Measurements from ENCODE around the gene PRM2.
"Not testable (repeated sequence)": the region's sequence is repeated elsewhere in the genome, so short reads cannot be mapped to it uniquely, and the experiment has no call there.

Gene PRM2

DNA sequence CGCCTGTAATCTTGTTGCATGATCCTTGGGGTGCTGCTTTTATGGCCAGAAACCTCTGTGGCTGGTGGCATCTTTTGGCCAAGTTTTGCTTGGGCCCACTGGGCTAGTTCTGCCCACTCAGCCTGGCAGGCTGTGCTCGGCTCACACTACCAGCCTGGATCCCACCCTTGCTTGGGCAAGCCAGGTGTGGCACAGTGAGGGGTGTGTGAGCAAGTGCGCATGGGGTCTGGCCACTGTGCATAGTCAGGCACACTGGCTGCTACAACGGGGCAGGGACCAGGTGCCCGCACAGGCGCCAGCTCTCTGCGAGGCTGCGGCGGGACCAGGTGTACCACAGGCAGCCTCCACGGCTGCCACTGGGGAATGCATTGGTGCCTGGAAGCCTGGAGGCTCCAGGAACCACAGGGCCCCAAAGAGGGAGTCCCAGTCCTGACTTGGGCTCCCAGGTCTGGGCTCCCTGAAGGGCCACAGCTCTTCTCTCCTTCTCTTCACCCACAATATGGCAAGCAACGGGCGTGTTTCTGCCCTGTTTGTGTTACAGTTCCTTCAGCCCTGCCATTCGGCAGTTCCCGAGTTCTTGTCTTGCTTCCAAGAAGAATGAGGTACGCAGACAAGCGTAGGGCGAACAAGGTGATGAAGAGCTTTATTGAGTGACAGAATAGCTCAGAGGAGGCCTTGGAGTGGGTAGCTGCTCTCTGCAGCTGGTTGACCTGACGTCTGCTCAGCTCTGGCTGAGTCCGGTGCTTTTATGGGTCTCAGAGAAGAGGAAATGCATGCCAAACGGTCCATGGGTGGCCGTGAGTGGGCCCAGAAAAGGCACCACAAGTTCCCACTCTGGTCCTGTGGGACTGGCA, 31.6 kb upstream of the PRM2 start:
- DNase-seq (ENCODE audit: low read depth in 2 of 2) = no peak

- DNase-seq (ENCODE audit: low read depth in 2 of 2) = no peak
Measured at GRCh38 chr16:11306997-11307638, 30.8 kb upstream of the PRM2 start.

- DNase-seq (ENCODE audit: low read depth in 2 of 2) = no peak
Measured at GRCh38 chr16:11306381-11306780, 30.1 kb upstream of the PRM2 start.

DNA sequence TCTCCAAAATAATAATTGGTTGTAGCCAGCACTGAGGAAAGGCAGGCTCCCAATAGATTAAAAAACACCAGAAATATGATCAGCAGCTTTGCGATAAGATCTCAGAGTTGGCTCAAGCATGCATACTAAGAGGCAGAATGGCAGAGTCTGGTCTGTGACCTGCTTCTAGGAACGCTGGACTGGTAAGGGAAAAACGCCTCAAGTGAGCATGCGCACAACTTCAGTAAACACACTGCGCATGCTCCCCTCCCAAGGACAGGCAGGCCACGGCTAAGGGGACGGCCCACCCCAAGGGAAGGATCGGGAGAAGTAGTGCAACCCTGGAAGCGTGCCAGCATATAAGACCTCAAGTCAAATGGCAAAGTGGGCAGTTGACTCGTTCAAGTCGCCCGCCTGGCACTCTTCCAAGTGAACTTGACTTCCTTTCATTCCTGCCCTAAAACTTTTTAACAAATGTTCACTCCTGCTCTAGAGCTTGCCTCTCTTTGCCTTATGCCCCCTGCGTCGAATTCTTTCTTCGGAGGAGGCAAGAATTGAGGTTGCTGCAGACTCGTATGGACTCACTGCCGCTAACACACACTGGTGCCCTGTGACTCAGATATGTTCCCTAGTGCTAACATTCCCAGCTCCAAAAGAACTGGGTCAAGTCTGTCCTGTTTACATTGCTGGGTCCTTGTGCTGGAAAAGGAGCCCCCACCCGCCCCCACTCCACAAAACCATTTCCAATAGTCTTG, 27.3 kb upstream of the PRM2 start:
- DNase-seq (ENCODE audit: low read depth in 2 of 2) = no peak

GRCh38 chr16:11302977-11303376, 26.7 kb upstream of the PRM2 start:
- DNase-seq (ENCODE audit: low read depth in 2 of 2) = no peak

DNA sequence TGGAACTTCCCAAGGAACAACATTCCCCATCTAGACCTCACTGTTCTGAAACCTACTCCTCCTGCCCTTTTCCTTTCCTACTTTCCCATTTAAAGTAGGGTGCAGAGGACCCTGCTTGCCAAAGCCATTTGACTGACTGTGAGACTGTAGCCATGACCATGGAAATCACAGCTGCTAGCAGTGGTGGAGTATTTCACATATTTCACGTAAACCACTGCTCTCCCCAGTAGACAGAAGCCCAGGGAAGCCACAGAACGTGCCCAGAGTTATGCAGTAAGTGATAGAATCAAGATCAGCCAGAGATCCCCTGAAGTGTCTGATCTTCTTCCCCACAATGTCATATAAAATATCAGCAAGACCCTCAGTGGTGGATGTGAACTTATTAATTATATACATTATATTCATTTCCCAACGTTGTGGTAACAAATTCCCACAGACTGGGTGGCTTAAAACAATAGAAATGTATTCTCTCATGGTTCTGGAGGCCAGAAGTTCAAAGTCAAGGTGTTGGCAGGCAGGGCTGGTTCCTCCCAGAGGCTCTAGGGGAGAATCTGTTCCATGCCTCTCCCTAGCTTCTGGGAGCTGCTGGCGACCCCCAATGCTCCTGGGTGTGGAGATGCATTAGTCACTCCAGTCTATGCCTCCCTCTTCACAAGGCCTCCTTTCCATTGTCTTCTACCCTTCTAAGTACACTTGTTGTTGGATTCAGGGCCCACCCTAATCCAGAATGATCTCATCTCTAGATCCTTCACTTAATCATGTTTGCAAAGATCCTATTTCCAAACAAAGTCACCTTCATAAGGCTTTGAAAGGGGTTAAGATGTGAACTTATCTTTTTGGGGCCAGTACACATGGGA, 25.6 kb upstream of the PRM2 start:
- DNase-seq (ENCODE audit: low read depth in 2 of 2) = no peak

DNA sequence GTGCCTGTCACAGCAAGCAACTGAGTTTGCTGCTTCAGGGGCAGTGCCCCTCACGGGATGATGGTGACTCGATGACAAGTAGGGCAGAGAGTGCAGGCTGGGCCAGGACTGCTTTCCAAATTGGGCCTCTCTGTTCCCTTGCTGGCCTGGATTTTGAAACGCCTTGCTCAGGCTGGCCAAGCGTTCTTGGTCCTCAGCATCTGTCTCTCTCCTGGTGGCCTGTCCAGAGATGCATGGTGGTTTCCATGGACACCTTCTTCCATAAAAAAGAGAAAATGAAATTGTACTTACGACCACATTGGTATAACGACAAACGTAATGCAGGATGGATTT, 24.2 kb upstream of the PRM2 start:
- no peak for DNase-seq (ENCODE audit: low read depth in 2 of 2)

DNA sequence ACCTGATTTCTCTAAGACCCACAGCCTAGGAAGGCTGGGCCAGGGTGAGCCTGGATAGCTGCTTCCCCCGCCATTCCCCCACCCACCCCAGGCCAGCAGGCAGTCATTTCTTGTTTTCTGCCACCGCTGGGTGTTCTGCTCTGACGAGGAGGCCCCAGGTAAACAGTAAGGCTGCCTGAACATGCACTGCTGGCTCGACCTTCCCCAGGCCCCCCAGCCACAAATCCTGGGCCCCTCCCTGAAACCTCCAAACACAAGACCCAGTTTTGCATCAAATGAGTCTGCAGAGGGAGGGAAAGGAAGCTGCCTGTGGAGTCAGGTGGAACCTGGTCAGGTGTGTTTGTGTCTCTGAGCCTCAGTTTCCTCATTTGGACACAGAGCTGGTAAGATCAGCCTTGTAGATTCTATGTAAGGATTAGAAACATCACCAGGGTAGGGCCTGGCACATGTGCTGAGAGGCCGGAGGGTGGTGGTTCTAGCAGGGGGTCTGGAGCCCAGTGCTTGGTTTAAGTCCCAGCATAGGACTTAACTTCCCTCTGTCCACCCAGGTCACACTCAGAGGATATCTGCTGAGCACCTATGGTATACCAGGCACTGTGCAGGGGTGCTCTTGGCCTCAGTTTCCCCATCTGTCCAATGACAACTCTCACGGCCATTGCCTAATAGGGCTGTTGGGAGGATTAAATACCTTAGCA, 23.7 kb upstream of the PRM2 start:
- no peak for DNase-seq (ENCODE audit: low read depth in 2 of 2)

DNA sequence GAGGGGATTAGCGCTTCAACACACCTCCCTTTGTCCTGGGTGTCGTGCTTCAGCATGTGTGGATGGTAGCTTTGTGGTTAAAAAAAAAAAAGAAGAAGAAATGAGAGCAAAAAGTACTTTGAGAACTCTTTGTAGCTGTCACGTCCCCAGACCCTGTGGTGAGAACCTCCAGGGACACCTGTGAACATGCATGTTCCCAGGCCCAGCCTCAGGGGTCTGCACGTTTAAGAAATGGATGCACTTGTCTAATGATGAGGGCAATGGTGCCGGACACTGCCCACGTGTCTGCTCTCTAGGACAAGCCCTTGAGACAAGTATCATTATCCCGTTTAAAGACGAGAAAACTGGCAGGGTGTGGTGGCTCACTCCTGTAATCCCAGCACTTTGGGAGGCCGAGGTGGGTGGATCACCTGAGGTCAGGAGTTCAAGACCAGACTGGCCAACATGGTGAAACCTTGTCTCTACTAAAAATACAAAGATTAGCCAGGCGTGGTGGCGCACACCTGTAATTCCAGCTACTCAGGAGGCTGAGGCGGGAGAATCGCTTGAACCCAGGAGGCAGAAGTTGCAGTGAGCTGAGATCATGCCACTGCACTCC, 22.8 kb upstream of the PRM2 start:
- not testable (repeated sequence) for DNase-seq (ENCODE audit: low read depth in 2 of 2)

DNA sequence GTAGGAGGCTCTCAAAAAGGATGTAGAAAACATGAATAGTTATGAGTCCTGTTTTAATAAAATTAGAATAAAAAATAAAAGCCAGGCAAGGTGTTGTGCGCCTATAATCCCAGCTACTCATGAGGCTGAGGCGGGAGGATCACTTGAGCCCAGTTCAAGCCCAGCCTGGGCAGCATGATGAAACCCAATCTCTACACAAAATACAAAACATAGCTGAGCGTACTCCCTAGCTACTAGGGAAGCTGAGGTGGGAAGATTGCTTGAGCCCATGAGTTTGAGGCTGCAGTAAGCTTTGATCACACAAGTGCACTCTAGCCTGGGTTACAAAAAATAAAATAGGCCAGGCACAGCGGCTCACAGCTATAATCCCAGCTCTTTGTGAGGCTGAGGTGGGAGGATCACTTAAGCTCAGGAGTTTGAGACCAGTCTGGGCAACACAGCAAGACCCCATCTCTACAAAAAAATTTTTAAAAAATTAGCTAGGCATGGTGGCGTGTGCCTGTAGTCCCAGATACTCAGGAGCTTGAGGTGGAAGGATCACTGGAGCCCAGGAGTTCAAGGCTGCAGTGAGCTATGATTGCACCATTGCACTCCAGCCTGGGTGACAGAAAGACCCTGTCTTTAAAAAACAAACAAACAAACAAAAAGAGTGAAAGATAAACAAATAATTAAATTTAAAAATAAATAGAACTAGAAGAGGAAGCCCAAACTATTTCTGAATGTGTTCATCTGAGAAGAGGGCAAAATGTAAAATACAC, 22.0 kb upstream of the PRM2 start:
- DNase-seq (ENCODE audit: low read depth in 2 of 2) = no peak

GRCh38 chr16:11297492-11298142, 21.3 kb upstream of the PRM2 start:
- peak; percentile 45 to 59 for DNase-seq (ENCODE audit: low read depth in 2 of 2)

- DNase-seq (ENCODE audit: low read depth in 2 of 2) = no peak
Measured at GRCh38 chr16:11296706-11297491, 20.6 kb upstream of the PRM2 start.

GRCh38 chr16:11296351-11296705, 20.0 kb upstream of the PRM2 start:
- no peak for DNase-seq (ENCODE audit: low read depth in 2 of 2)

- DNase-seq (ENCODE audit: low read depth in 2 of 2) = no peak
Measured at GRCh38 chr16:11295672-11296071, 19.4 kb upstream of the PRM2 start.

DNA sequence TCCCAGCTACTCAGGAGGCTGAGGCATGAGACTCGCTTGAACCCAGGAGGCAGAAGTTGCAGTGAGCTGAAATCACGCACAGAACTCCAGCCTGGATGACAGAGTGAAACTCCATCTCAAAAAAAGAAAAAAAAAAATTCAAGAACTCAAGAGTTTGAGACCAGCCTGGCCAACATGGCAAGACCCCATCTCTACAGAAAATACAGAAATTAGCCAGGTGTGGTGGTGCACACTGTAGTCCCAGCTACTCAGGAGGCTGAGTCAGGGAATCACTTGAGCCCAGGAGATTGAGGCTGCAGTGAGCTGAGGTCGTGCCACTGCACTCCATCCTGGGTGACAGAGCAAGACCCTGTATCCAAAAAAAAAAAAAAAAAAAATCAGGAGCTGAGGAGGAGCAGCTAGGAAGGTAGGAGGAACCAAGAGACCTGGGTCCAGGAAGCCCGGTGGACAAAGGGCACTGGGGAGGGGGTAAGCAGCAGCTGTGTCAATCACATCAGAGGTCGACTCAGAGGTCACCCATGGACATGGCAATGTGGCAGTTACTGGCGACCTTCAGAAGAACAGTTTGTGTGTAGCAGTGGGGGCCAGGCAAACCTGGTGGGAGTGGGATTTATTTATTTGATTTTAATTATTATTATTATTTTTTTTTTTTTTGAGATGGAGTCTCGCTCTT, 15.9 kb upstream of the PRM2 start:
- no peak for DNase-seq (ENCODE audit: low read depth in 2 of 2)

- no peak for DNase-seq (ENCODE audit: low read depth in 2 of 2)
Measured at GRCh38 chr16:11291091-11291703, 14.9 kb upstream of the PRM2 start.

DNA sequence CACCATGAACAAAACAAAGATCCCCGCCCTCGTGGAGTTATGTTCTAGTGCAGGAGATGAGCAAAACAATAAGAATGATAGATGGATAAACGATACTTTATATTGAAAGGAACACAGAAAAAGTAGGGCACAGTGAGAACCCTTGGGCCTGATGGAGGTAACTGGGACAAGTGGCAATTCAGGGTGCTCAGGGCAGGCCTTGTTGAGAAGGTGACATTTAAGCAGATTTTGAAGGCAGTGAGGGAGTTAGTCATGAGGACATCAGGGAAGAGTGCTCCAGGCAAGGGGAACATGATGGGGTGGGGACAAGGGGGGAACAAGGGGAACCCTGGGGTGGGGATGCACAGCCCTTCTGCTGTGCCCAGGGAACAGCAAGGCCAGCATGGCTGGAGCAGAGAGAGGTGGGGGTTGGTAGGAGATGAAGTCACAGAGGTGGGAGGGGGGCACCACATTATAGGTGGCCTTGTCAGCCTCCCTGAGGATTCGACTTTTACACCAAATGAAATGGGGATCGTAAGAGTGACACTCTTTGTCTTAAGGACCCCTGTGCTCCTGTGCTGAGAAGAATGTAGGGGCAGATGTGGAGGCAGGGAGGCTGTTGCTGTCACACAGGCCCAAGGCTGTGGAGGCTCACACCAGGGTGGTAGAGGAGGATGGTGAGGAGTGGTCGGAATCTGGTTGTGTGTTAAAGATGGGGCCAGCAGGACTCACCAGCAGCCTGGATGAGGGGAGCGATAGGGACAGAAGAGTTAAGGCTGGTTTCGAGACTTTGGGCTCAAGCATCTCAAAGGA, 14.0 kb upstream of the PRM2 start:
- DNase-seq (ENCODE audit: low read depth in 2 of 2) = no peak
